ENCODE measurements around the gene PI16. TPM values are rescaled to one million over a fixed set of nuclear protein-coding genes. Genes with fewer than 3 reads are reported as not detected.

PI16 gene
- total RNA-seq, 1 experiment from 2014 or later: 0.17 TPM

- TF ChIP-seq NR1H2 (CRISPR knock-in tag; IDR thresholded peaks at IDR 0.05) (no peak), OVOL2 (CRISPR knock-in tag; IDR thresholded peaks at IDR 0.05; ENCODE audit: borderline replicate concordance) (no peak), FOXP1 (CRISPR knock-in tag; IDR thresholded peaks at IDR 0.05; ENCODE audit: borderline replicate concordance) (no peak), ELF4 (CRISPR knock-in tag; IDR thresholded peaks at IDR 0.05; ENCODE audit: low read depth) (no peak), SMAD3 (CRISPR knock-in tag; IDR thresholded peaks at IDR 0.05; ENCODE audit: borderline replicate concordance) (no peak)
Measured at GRCh38 chr6:36980876-36981619, 26.5 kb downstream of the PI16 start (continued).

GRCh38 chr6:36983538-36983937 lies 29.0 kb downstream of the PI16 start:
- POLR2A ChIA-PET: no interaction called here
- CTCF ChIA-PET: interaction anchor here (0.7 to 4.9 kb wide), 2 partner anchors 34 to 218 kb away, joined by 3 to 63 read pairs; no protein-coding TSS in a partner anchor
- TF ChIP-seq EMX1 (CRISPR knock-in tag; IDR thresholded peaks at IDR 0.05): no peak
- no peak for TF ChIP-seq ATF3 (CRISPR knock-in tag; conservative IDR thresholded peaks at IDR 0.05)
- TF ChIP-seq PREB (CRISPR knock-in tag; IDR thresholded peaks at IDR 0.05; ENCODE audit: borderline replicate concordance): no peak
- no peak for TF ChIP-seq NR2C2 (CRISPR knock-in tag; IDR thresholded peaks at IDR 0.05)
- TF ChIP-seq JUN (CRISPR knock-in tag; IDR thresholded peaks at IDR 0.05): no peak
- TF ChIP-seq TCF7 (CRISPR knock-in tag; IDR thresholded peaks at IDR 0.05; ENCODE audit: low read depth): no peak
- TF ChIP-seq NFYB (CRISPR knock-in tag; conservative IDR thresholded peaks at IDR 0.05; ENCODE audit: low read depth): no peak
- no peak for TF ChIP-seq ZNF512 (CRISPR knock-in tag; IDR thresholded peaks at IDR 0.05; ENCODE audit: borderline replicate concordance)
- TF ChIP-seq ZNF423 (CRISPR knock-in tag; IDR thresholded peaks at IDR 0.05): no peak
- TF ChIP-seq IRF2 (CRISPR knock-in tag; IDR thresholded peaks at IDR 0.05; ENCODE audit: borderline replicate concordance, low read depth): no peak
- no peak for TF ChIP-seq STAT6 (CRISPR knock-in tag; conservative IDR thresholded peaks at IDR 0.05; ENCODE audit: low read depth)
- no peak for TF ChIP-seq KAT7 (CRISPR knock-in tag; IDR thresholded peaks at IDR 0.05; ENCODE audit: borderline replicate concordance)
- TF ChIP-seq MXD4 (CRISPR knock-in tag; IDR thresholded peaks at IDR 0.05; ENCODE audit: borderline replicate concordance): no peak
- no peak for TF ChIP-seq ZNF121 (CRISPR knock-in tag; IDR thresholded peaks at IDR 0.05)

More at GRCh38 chr6:36983538-36983937, 29.0 kb downstream of the PI16 start:
- Mint-ChIP-seq H3K9me3 (no peaks in the 10 kb centered on the region), H3K36me3 (no peaks in the 10 kb centered on the region; the same call in 1 of the 2 replicates), H3K4me1 (peaks cover 30% of the 10 kb centered on the region), H3K27ac (no peak overlapping the region), H3K27me3 (ENCODE audit: low read depth) (no peaks in the 10 kb centered on the region), H3K4me3 (no peak overlapping the region)
- DNase-seq (ENCODE audit: low spot score) (no peak), ATAC-seq (no peak)
